WI38 (cell line): ENCODE results near the gene LRRC41.
"Not testable (repeated sequence)": the region's sequence is repeated elsewhere in the genome, so short reads cannot be mapped to it uniquely, and the experiment has no call there.

Source experiments
- H3K4me3 ChIP-seq: 2 replicates; pipeline ENCODE4 v1.5.1; 2011; ENCODE audit warnings: low read depth, mild to moderate bottlenecking, control low read depth, low read length
- CTCF ChIP-seq: IDR thresholded peaks from 2 replicates; pipeline ENCODE4 v1.5.1; 2012; ENCODE audit warnings: low read depth, mild to moderate bottlenecking, control low read depth, low read length

LRRC41 gene

GRCh38 chr1:46342677-46343350 lies 39.4 kb upstream of the LRRC41 start:
- no peak overlapping the region for H3K4me3 ChIP-seq
- TF ChIP-seq CTCF: no peak

DNA sequence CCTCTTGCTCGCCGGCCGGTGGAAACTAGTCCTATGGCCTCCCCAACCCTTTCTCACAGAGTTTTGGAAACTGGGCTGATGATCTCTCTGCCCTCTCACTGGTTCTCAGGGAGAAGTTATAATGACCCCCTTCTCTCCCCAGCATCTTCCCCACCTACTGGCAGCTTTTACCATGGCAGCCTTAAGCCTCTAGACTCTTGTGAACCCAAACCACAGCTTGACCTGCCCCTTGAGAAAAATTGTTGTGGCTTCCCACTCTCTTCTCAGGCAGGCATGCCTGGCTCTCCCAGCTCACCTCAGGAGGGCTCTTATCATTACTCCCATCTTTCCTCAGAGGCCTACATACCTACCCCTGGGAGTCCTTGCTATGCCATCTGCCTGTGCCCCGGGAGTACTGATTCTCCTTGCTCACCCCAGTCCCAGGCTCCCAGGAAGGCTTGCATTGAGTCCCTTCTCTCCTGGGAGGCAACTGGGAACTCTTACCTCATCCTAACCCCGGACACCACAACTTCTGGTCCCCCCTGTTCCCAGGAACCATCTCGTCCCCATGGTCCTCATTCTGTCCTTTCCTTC lies 38.8 kb upstream of the LRRC41 start:
- H3K4me3 ChIP-seq: peak overlapping the region; percentile 84
- TF ChIP-seq CTCF: peak; percentile 23; the same call in 1 of the 2 replicates

GRCh38 chr1:46341222-46342083 lies 38.0 kb upstream of the LRRC41 start:
- peak overlapping the region; percentile 84 for H3K4me3 ChIP-seq
- no peak for TF ChIP-seq CTCF

DNA sequence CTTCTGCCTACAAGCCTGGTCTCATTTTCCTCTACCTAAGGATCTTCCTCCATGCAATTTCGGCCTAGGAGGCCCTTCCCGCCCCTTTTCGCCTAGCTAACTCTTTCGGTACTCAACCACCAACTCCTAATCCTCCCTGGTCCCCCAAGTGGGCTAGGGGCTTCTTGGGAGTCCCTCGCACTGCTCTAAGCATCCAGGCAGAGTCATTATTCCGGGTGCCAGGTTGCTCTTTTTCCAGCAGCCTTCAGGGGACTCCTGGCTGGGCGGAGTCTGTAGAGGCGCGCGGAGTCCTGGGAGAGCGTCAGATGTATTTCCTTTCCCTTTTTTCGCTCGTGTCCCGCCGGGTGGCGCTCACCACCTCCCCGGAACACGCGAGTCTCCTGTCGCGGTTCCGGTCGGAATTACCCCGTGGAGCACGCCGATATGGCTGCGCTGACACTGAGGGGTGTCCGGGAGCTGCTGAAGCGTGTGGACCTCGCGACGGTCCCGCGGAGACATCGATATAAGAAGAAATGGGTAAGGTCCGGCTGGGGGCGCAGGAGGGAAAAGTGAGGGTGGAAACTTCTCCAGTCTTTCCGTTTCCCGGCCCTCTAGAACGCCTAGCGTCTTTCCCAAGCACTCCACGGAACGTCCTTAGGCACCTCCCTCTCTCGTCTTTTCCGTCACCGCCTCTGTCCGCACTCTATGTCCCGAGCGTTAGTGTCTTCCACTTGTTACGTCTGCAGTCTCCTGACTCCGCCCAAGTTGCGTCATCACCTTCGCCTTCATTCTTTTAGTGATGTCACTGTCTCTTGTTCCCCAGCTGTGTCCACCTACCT lies 37.2 kb upstream of the LRRC41 start, which contains the start of gene NSUN4:
Gene NSUN4, plus strand, starts transcription at position 404 of the 818 bp plus-strand sequence. Its CDS starts 20 bp downstream, at position 424.
- H3K4me3 ChIP-seq: peak within 1 kb of the TSS; percentile 84
- TF ChIP-seq CTCF: peak; percentile 67

- not testable (repeated sequence) for H3K4me3 ChIP-seq
Measured at GRCh38 chr1:46337409-46337808, 34.0 kb upstream of the LRRC41 start.

GRCh38 chr1:46335081-46335480 lies 31.7 kb upstream of the LRRC41 start:
- no peak overlapping the region for H3K4me3 ChIP-seq
- TF ChIP-seq CTCF: no peak

- no peak overlapping the region for H3K4me3 ChIP-seq
- TF ChIP-seq CTCF: no peak
Measured at GRCh38 chr1:46334030-46334384, 30.6 kb upstream of the LRRC41 start.
